Astrocyte of the spinal cord (primary cell): ENCODE data around the gene TPST1.

Experiments used
- DNase-seq: peaks from one replicate; pipeline ENCODE4 v3.0.0; 2011; ENCODE audit warnings: low read depth, low spot score
- H3K4me3 ChIP-seq: 2 replicates; pipeline ENCODE4 v1.5.1; 2011; ENCODE audit warnings: low read depth, mild to moderate bottlenecking, low read length, moderate library complexity
- in situ Hi-C: cut with HindIII; loops from 2 replicates; pipeline ENCODE4 v1.10.0; 2017; ENCODE audit warnings: low sequenced_read_pairs
- TF ChIP-seq, protein P1 (sequence below): IDR thresholded peaks from 2 replicates; pipeline ENCODE4 v1.5.1; 2012; ENCODE audit warnings: low read depth, mild to moderate bottlenecking, low read length, inconsistent platforms

TPST1 gene

GRCh38 chr7:66277492-66277891 is 72.4 kb downstream of the TPST1 start:
- in situ Hi-C loops, result no loop called here
- TF ChIP-seq, protein P1, sequence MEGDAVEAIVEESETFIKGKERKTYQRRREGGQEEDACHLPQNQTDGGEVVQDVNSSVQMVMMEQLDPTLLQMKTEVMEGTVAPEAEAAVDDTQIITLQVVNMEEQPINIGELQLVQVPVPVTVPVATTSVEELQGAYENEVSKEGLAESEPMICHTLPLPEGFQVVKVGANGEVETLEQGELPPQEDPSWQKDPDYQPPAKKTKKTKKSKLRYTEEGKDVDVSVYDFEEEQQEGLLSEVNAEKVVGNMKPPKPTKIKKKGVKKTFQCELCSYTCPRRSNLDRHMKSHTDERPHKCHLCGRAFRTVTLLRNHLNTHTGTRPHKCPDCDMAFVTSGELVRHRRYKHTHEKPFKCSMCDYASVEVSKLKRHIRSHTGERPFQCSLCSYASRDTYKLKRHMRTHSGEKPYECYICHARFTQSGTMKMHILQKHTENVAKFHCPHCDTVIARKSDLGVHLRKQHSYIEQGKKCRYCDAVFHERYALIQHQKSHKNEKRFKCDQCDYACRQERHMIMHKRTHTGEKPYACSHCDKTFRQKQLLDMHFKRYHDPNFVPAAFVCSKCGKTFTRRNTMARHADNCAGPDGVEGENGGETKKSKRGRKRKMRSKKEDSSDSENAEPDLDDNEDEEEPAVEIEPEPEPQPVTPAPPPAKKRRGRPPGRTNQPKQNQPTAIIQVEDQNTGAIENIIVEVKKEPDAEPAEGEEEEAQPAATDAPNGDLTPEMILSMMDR, result no peak
- DNase-seq, result no peak
- no peak overlapping the region for H3K4me3 ChIP-seq

- no peak for DNase-seq
- in situ Hi-C loops, result no loop called here
- TF ChIP-seq, protein P1, result no peak
- H3K4me3 ChIP-seq, result no peak overlapping the region
Observed at GRCh38 chr7:66279912-66280311, 74.8 kb downstream of the TPST1 start.

GRCh38 chr7:66281678-66282590 is 76.8 kb downstream of the TPST1 start:
- H3K4me3 ChIP-seq, result no peak overlapping the region
- DNase-seq, result peak; percentile 97
- in situ Hi-C loops, result no loop called here
- TF ChIP-seq, protein P1, result no peak

- no peak overlapping the region for H3K4me3 ChIP-seq
- in situ Hi-C loops, result no loop called here
- TF ChIP-seq, protein P1, result no peak
- no peak for DNase-seq
Observed at GRCh38 chr7:66282591-66282935, 77.4 kb downstream of the TPST1 start.

- in situ Hi-C loops, result no loop called here
- no peak overlapping the region for H3K4me3 ChIP-seq
- TF ChIP-seq, protein P1, result no peak
- peak; percentile 82 for DNase-seq
Observed at GRCh38 chr7:66283003-66283920, 78.1 kb downstream of the TPST1 start.

GRCh38 chr7:66296001-66296521 is 90.9 kb downstream of the TPST1 start:
- in situ Hi-C loops, result no loop called here
- peak; percentile 48 for DNase-seq
- TF ChIP-seq, protein P1, result no peak
- no peak overlapping the region for H3K4me3 ChIP-seq
